GM10847 (cell line): Measurements from ENCODE around the gene IFNL2.

Experiments used
- POLR2A ChIP-seq: IDR thresholded peaks from 2 replicates; pipeline ENCODE4 v1.6.1; 2011; ENCODE audit not compliant: insufficient read length; ENCODE audit errors: extremely low read depth

Gene IFNL2

DNA sequence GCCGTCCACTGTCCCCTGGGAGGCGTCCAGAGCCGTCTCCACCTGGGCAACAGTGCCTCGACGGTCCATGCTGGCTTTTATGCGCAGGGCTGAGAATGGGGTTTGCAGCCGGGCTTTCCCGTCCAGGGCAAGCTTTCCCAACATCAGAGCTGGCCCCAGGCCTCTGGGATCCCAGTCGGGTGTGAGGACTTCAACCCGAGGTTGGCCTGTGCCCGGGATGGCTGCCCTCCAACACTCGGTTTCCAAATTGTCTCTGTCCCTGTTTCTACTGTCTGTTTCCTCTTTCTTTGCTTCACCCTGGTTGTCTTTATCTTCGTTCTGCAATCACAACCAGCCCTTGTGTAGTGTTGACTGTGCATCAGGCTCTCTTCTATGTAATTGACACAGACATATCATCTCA lies 19.4 kb upstream of the IFNL2 start, which contains the start of gene IFNL4:
Gene IFNL4 (minus strand): TSS at position 51 of the 400 bp plus-strand sequence.
- TF ChIP-seq POLR2A: no peak

GRCh38 chr19:39251081-39251480 lies 17.1 kb upstream of the IFNL2 start:
- no peak for TF ChIP-seq POLR2A

DNA sequence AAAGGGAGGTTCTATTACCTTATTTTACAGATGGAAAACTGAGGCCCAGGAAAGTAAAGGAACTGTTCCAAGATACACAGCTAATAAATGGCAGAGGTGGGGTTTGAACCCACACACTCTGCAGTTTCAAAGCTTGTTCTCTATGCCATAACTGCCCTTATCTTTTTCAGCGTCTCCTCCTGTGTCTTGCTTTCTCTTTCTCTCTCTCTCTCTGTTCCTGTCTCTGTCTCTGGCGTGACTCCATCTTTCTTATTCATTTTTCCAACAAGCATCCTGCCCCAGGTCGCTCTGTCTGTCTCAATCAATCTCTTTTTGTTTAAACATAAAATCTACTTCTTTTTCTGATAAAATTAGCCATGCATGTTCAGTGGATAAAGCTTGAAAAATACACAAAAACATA lies 16.4 kb upstream of the IFNL2 start:
- no peak for TF ChIP-seq POLR2A

- no peak for TF ChIP-seq POLR2A
Observed at GRCh38 chr19:39252458-39252857, 15.7 kb upstream of the IFNL2 start.

- TF ChIP-seq POLR2A: no peak
Observed at GRCh38 chr19:39253374-39254149, 14.6 kb upstream of the IFNL2 start.

DNA sequence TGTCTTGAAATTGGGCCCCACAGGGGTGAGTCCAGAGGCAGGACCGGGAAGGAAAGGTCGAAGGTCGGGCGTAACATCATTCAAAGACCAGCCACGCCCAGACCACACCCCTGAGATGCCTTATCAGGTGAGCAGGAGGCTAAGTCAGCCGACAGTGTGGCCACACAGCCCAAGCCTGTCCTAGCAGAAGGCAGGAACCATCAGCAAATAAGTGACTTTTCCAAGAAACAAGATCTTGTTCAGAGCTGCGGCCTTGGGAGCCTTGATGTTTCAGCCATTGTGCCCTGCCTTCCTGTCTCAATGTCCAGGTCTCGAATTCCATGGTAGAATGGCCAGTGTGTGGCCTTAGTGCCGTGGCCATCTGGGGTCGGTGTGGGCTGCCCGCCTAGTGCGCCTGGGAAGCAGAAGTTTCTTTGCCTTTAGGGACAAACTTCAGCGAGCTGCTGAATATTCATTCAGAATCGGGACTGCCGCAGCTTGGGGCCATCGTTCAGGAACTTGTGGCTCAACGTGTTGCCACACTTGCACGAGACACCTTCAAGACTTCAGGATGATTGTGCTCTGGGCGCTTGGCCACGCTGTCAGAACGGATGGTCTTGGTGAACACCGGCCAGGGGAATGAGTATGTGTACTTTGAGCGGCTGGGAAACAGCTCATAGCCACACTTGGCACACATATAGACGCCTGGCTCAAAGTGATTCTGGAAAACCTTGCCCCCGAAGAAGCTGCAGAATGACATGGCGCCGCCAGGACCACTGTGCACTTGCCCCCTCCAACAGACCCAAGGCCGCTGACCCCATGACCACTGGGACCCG lies 13.5 kb upstream of the IFNL2 start:
- no peak for TF ChIP-seq POLR2A

GRCh38 chr19:39257227-39257626 lies 11.0 kb upstream of the IFNL2 start:
- no peak for TF ChIP-seq POLR2A

- no peak for TF ChIP-seq POLR2A
Observed at GRCh38 chr19:39261704-39262103, 6.5 kb upstream of the IFNL2 start.

- TF ChIP-seq POLR2A: no peak
Observed at GRCh38 chr19:39262496-39262895, 5.7 kb upstream of the IFNL2 start.

DNA sequence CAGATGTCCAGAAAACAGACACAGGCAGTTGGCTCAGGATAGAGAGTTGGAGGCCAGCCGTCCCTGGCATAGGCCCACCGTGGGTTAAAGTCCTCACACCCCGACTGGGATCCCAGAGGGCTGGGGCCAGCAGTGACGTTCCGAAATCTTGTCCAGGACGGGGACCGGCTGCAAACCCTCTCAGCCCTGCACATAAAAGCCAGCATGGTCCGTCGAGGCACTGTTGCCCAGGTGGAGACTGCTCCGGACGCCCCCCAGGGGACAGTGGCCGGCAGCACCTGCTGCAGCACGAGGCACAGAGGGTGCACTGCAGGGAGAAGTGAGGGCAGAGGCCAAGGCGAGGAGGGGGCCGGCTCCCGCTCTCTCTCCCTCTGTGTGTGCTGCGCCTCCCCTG lies 4.3 kb upstream of the IFNL2 start:
- TF ChIP-seq POLR2A: no peak

DNA sequence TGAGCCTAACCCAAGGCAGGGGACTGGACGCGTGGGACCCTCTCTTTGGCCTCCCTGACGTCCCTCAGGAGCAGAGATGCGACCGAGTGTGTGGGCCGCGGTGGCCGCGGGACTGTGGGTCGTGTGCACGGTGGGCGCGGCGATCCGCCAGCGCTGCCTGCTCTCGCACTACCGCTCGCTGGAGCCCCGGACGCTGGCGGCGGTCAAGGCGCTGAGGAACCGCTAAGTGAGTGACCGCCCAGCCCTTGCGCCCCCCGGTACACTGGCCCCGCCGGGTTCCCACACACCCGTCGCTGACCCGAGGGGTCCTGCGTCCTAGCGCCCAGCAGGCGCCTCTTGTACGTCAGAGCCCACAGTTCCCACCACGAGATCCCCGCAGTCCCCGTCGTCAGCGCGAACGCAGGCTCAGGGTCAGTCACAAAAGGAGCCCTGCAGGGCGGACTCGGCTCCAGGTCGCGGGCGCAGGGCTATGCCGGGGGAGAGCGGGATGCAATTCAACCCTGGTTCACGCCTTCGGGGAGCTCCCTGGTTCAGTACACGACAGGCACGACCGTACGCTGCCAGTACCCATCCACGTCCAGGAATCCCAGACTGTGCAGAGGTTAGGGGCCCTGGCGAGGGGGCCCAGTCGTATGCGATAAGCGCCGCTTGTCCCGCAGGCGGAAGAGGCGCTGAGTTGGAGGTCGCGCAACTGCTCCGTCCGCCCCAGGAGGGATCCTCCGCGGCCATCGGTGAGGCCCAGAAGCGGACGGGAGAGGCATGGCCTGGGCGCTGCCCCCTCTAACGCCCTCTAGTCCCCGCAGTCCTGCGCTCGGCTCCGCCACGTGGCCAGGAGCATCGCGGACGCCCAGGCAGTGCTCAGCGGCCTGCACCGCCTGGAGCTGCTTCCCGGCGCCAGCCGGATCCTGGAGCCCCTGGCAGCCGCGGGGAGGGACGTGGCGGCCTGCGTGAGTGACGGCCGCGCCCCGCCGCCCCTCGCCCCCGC lies 3.6 kb upstream of the IFNL2 start:
- no peak for TF ChIP-seq POLR2A

DNA sequence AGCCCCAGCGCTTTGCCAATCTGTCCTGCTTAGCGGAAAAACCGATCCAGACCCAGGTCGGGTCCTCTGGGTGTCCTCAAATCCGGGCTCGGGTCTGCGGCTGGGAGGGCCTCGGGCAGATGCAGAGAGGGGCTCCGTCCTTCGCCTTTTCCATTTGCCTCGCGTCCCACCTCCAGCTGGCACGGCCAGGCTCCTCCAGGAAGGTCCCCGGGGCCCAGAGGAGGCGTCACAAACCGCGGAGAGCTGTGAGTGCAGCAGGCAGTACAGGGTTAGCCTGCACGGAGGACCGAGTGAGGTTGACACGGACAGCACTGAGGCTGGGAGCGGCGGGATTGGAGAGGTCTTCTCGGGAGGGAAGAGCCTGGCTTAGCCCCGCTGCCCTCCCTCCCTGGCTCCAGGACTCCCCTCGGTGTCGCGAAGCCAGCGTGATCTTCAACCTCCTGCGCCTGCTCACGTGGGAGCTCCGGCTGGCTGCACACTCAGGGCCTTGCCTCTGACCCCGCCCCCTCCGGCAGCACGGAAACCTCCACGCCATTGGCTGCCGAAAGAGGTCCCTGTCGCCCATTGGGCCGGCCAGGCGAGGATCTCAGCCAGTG lies 2.8 kb upstream of the IFNL2 start:
- no peak for TF ChIP-seq POLR2A

GRCh38 chr19:39270036-39270871 lies 2.1 kb downstream of the IFNL2 start:
- TF ChIP-seq POLR2A: no peak

DNA sequence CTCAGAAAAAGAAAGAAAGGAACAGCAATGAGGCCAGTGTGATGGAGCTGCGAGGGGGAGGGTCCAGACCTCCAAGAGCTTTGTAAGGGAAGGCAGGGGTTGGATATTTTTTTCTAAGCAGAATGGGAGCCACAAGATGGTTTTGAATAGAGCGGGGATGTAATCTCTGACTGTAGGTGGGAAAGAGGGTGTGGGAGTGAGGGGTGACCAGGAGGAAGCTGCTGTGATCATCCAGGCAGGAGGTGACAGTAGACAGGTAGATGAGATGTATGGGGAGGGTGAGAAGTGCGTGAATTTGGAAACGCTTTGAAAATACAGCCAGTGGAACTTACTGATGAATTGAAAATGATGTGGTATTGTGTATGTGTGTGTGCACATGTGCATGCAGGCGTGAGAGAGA lies 7.4 kb downstream of the IFNL2 start:
- TF ChIP-seq POLR2A: no peak
